ENCODE data around the gene FAM3C.

The FAM3C gene

GRCh38 chr7:121410829-121411596 lies 14.9 kb upstream of the FAM3C start:
- DNase-seq: no peak

GRCh38 chr7:121406944-121407343 lies 10.8 kb upstream of the FAM3C start:
- DNase-seq: no peak

- no peak for DNase-seq
Observed at GRCh38 chr7:121406461-121406860, 10.4 kb upstream of the FAM3C start.

DNA sequence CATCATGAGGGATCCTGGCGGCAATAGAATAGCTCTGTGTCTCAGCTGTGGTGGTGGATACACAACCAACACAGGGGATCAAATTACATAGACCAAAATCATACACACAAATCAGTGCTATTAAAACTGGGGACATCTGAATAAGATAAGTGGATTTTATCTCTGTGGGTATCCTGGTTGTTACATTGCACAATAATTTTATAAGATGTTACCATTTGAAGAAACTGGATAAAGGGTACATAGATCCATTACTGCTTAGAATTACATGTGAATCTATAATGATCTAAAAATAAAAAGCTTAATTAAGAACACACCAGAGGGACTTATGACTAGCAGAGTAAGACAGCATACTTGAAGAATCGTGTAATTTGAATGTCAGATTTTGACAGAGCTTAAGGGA lies 8.2 kb upstream of the FAM3C start:
- DNase-seq: no peak

GRCh38 chr7:121402701-121403100 lies 6.6 kb upstream of the FAM3C start:
- DNase-seq: no peak

GRCh38 chr7:121401896-121402295 lies 5.8 kb upstream of the FAM3C start:
- DNase-seq: no peak

DNA sequence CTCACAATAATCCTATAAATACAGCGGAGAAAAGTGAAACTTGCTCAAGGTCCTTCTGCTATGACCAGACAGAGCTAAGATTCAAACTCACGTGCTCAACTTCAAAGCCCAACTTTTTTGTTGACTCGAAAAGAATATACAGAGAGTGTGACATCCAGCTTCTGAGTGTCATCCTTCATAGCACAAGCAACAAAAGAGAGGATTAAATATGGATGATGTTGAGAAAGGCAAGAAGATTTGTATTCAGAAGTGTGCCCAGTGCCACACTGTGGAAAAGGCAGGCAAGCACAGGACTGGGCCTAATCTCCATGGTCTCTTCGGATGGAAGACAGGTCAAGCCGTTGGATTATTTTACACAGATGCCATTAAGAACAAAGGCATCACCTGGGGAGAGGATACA lies 2.1 kb upstream of the FAM3C start:
- no peak for DNase-seq

DNA sequence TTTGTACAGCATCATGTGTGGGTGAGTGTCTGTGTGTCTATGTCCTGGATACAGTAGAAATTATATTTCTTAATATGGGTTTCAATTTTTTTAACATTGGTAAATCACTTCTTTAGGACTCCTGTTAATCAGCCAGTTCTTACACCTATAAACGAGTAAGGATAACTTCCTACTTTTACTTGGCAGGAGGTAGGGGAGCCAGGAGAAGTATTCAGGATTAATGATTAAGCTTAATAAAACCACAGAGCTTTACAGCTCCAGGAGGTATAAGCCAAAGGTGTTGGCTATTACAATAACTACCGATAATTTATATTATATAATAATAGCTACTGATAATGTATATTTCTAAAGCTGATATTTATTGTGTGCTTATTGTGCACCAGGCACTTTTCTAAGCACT lies 1.7 kb upstream of the FAM3C start:
- no peak for DNase-seq

GRCh38 chr7:121397361-121397760 lies 1.3 kb upstream of the FAM3C start:
- DNase-seq: no peak

GRCh38 chr7:121395494-121395960 lies 581 bp downstream of the FAM3C start:
- peak; percentile 44 for DNase-seq

DNA sequence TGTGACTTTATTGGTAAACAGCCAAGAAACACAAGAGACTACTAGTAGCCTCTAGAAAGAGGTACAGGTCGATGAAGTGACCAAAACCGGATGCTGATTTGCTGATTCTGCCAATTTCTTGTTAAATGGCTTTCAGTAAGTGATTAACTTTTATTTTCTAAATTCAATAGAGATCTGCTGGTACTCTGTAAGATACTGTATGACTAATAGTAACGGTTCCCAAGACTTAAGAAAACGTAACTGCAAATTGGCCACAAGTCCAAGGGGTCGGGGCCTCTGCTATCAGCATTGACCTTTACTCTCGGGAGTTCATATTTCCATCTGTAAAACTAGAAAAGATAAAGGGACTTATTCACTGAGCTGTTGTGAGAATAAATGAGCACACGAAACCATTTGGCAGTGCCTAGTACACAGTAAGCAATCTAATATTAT lies 1.4 kb downstream of the FAM3C start:
- no peak for DNase-seq

DNA sequence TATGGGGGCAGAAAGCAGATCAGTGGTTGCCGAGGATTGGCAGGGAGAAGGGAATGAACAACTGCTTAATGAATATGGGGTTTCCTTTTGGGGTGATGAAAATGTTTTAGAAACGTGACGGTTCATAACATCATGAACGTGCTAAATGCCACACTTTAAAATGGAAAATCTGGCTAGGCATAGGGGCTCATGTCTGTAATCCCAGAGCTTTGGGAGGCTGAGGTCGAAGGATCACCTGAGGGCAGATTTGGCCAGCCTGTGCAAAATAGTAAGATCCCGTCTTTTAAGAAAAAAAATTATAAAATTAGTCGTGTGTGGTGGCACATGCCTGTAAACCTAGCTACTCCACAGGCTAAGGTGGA lies 3.1 kb downstream of the FAM3C start:
- no peak for DNase-seq

DNA sequence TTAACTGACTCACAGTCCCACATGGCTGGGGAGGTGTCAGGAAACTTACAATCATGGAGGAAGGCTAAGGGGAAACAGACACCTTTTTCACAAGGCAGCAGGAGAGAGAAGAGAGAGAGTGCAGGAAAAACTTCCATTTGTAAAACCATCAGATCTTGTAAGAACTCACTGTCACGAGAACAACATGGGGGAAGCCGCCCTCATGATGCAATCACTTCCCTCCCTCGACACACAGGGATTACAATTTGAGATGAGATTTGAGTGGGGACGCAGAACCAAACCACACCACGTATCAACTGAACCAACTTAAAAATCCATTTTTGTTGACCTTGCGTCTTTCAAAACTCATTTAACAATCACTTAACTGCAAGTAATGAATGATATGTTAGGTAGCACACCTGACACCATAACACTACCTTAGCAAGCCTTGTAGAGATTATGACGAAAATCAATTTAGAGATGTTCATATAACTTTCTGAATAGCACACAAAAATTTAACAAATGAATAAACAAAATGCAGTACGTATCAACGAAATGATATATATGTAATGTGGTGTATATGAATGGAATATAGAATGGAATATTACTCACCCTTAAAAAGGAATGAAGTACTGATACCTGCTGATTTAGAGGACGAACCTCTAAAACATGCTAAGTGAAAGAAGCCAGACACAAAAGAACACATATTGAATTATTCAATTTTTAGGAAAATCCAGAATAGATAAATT lies 3.7 kb downstream of the FAM3C start:
- no peak for DNase-seq

- DNase-seq: no peak
Observed at GRCh38 chr7:121391686-121392085, 4.4 kb downstream of the FAM3C start.

- DNase-seq: no peak
Observed at GRCh38 chr7:121390617-121391016, 5.5 kb downstream of the FAM3C start.

DNA sequence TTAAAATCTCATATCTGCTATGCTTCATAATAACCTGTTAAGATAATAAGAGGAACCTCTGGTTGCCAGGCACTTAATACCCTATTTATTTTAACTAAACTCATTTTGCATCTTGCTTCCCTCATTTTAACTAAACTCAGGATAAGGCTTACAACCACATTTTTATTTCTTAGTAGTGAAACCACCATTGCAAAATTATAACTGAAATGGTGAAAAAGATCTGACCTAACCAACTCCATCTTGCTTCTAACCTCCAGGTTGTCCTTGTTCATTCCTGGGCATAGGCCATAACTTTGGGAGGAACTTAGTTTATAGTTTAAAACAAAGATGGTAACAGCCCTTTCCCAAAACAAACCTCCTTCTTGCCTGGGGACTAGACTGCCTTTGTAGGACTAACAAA lies 6.0 kb downstream of the FAM3C start:
- DNase-seq: no peak

DNA sequence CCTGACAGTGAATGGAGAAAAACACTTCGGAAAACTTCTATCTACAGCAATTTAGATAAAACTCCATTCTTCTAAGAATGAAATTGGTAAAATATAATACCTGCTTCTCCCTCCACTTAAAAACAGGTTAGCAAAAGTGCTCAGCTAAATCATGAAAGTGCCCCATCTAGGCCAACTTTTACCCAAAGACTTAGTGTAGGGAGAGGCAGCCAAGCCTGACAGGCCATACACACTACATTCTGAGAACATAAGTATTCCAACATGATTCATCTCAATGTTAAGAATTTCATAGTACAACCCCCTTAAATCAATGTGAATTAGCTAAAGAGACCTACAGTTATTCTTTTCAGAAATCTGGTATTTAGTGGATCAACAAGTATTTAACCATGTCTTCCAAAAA lies 7.2 kb downstream of the FAM3C start:
- DNase-seq: no peak

- DNase-seq: no peak
Observed at GRCh38 chr7:121385800-121386179, 10.3 kb downstream of the FAM3C start.

DNA sequence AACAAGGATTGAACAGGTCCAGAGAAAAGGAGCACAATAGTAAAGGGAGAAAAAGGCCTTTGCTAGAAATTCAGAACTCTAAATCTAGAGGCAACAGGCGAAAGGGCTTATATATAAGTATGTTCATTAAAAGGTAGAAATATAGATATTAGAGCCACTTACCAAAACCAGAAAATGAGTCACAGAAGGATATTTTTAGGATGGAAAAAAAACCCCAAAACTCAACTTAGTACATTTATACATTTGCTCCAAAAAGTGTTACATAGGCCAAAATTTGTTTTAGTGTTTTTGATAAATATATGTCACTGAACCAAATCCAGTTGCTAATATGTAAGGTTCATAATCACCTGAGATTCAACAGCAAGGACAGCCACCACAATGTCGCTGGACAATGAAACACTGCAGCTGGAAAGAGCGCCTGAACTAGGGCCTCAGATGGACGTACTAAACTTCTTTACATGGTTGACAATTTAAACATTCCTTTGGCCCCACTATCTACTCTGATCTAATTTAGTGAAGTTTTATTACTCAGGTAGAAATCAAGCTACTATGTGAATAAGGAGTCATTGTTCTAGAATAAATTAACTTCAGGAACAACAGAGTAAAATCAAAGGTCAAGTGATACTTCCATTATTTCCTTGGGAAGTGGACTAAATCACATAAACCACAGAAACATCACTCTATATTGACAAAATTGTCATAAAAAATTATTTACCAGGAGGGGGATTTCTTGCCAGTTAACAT lies 10.9 kb downstream of the FAM3C start:
- no peak for DNase-seq

DNA sequence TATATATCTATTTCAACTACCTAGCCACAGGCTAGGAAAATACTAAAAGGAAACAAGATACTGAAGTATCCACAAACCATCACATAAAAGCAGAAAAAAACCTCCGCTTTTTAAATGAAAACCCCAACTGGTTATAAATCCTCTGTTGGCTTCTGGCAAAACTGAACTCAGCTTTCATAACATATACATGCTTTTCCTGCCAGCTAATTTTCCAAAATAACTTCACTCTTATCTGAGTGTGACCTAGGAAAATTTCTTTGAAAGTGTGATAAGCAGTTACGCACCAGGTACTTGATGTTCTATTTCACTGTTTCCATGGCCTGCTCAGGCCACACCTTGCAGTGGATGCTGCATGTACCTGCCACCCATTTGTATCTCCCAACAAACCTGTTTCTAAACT lies 11.8 kb downstream of the FAM3C start:
- no peak for DNase-seq

DNA sequence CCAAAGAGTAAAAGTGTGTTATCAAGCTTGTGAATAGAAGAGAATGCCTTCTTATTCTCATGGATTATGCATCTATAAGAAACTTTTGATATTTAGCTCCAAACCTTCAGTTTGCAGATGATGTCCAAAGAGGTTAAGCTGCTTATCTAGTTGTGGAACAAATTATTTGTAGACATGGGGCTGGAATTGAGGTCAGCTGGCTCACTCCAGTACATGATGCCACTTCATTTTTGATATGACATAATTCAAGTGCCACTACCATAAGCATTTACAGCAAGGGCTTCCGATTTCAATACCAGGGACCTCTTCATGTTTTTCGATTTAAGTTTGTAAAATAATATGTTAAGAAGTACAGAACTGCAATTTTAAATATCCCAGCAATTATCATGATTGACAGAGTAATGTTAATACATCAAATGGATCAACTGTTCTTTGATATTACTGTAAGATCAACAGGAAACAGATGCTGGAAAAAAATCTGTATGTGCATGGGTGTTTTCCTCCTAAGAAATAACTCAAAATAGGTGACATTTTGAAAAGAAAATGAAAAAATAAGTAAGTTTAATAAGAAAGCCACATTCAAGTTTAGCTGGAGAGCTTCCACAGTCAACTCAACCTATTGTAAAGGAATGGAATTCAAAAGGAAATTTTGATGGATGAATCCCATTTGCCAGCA lies 12.7 kb downstream of the FAM3C start:
- no peak for DNase-seq

DNA sequence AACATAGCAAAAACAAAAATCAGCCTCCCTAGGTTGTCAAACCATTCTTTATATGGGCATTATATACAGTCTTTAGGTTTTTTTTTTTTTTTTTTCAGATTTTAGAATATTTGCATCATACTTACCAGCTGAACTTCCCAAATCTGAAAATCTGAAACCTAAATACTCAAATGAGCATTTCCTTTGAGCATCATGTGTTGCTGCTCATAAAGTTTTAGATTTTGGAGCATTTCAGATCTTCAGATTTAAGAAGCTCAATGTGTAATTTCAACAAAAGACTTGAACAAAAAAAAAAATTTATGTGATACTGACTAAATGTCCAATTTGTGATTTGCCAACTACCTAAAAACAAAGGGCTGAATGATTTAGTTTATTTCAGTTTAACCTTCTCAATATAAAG lies 13.6 kb downstream of the FAM3C start:
- DNase-seq: no peak

- no peak for DNase-seq
Observed at GRCh38 chr7:121379930-121380329, 16.2 kb downstream of the FAM3C start.

Data from right forelimb (tissue), 1 donor.